ENCODE measurements around the gene NID2.
A peak's percentile ranks its signal among the peaks of the same experiment; 100 is the strongest.

NID2 gene

DNA sequence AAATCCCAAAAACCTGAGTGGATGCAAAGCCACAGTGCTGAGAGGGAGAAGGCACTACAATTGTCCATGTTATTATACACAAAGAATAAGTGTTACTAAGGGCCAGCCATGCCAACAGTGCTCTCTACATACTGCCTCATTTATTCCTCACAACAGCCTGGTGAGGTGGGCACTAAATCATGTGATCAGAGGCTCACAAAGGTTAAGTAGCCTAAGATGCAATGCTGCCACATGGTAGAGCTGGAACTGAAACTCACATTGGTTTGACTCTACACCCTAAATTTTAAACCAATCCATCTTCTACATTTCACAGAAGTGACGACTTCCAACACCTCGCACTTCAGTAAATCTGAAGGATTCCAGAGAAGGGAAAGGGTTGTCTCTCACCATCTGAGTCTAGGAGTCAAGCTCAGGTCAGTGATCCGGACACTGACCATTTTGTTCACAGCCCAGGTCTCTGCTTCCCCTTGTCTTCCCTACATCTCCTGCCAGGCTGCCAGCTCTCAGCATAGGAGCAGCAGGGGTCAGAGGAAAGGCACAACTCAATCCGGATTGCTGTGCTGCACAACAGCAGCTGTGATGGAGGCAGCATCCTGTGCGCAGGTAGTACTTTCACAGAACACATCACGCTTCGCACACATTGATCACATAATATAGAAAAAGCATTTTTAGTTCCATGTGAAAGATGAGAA, 29.6 kb downstream of the NID2 start:
- H3K4me3 ChIP-seq (ENCODE audit: control insufficient read depth, low read depth, low read length) = no peak overlapping the region
- TF ChIP-seq, protein P1, sequence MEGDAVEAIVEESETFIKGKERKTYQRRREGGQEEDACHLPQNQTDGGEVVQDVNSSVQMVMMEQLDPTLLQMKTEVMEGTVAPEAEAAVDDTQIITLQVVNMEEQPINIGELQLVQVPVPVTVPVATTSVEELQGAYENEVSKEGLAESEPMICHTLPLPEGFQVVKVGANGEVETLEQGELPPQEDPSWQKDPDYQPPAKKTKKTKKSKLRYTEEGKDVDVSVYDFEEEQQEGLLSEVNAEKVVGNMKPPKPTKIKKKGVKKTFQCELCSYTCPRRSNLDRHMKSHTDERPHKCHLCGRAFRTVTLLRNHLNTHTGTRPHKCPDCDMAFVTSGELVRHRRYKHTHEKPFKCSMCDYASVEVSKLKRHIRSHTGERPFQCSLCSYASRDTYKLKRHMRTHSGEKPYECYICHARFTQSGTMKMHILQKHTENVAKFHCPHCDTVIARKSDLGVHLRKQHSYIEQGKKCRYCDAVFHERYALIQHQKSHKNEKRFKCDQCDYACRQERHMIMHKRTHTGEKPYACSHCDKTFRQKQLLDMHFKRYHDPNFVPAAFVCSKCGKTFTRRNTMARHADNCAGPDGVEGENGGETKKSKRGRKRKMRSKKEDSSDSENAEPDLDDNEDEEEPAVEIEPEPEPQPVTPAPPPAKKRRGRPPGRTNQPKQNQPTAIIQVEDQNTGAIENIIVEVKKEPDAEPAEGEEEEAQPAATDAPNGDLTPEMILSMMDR (conservative IDR thresholded peaks at IDR 0.05; ENCODE audit: control insufficient read depth, insufficient read depth, low read depth, low read length) = no peak
- no peak for DNase-seq (ENCODE audit: low read depth)

DNA sequence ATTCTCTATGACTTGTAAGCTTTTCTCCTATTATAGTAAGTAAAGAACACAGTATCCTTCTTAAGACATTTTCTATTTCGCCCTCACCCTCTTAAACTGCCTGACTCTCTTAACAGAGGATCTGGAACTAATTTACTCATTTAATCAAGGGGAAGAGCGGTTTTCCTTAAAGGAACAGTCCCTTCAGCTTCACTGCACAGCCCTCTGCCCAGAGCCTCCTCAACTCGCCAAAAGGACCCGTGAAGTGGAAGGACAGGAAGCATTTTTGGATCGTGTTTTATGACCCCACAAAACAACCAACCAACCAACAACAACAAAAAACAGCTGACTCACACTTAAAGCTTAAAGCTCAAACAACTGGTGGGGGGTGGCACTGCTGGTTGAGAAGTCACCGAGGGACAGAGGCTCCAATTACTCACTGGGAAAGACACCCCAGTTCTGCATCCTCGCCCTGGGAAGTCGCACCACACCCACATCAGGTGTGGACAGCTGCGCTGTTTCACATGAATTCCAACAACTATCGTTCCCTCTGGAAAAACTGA, 35.7 kb downstream of the NID2 start:
- DNase-seq (ENCODE audit: low read depth) = peak; percentile 87
- no peak overlapping the region for H3K4me3 ChIP-seq (ENCODE audit: control insufficient read depth, low read depth, low read length)
- TF ChIP-seq, protein P1 (conservative IDR thresholded peaks at IDR 0.05; ENCODE audit: control insufficient read depth, insufficient read depth, low read depth, low read length) = no peak

- TF ChIP-seq, protein P1 (conservative IDR thresholded peaks at IDR 0.05; ENCODE audit: control insufficient read depth, insufficient read depth, low read depth, low read length) = no peak
- DNase-seq (ENCODE audit: low read depth) = peak; percentile 86
- no peak overlapping the region for H3K4me3 ChIP-seq (ENCODE audit: control insufficient read depth, low read depth, low read length)
Measured at GRCh38 chr14:52032204-52032801, 36.6 kb downstream of the NID2 start.

- TF ChIP-seq, protein P1 (conservative IDR thresholded peaks at IDR 0.05; ENCODE audit: control insufficient read depth, insufficient read depth, low read depth, low read length) = no peak
- H3K4me3 ChIP-seq (ENCODE audit: control insufficient read depth, low read depth, low read length) = no peak overlapping the region
- peak; percentile 99 for DNase-seq (ENCODE audit: low read depth)
Measured at GRCh38 chr14:52031781-52032180, 37.1 kb downstream of the NID2 start.

- TF ChIP-seq, protein P1 (conservative IDR thresholded peaks at IDR 0.05; ENCODE audit: control insufficient read depth, insufficient read depth, low read depth, low read length) = no peak
- no peak for DNase-seq (ENCODE audit: low read depth)
- H3K4me3 ChIP-seq (ENCODE audit: control insufficient read depth, low read depth, low read length) = no peak overlapping the region
Measured at GRCh38 chr14:52029881-52030280, 39.0 kb downstream of the NID2 start.

- no peak for DNase-seq (ENCODE audit: low read depth)
- H3K4me3 ChIP-seq (ENCODE audit: control insufficient read depth, low read depth, low read length) = no peak overlapping the region
- TF ChIP-seq, protein P1 (conservative IDR thresholded peaks at IDR 0.05; ENCODE audit: control insufficient read depth, insufficient read depth, low read depth, low read length) = no peak
Measured at GRCh38 chr14:52026901-52027300, 42.0 kb downstream of the NID2 start.
